Prostate gland (tissue), 2 donors: ENCODE data around the gene JMJD4. TPM values are rescaled to one million over a fixed set of nuclear protein-coding genes. Genes with fewer than 3 reads are reported as not detected.

Source experiments
- DNase-seq: peaks from one replicate; pipeline ENCODE4 v3.0.0-alpha.2; 2019; ENCODE audit warnings: low spot score
- H3K27ac ChIP-seq, 2 donors: fragments of 200-600 bp; sonication (generic); 2 replicates each; pipeline ENCODE4 v1.5.1; 2017 to 2019
- H3K27me3 ChIP-seq: fragments of 200-600 bp; sonication (generic); replicated peaks from 2 replicates; pipeline ENCODE4 v1.5.1; 2019; ENCODE audit not compliant: insufficient read depth
- H3K36me3 ChIP-seq, 2 donors: fragments of 200-600 bp; sonication (generic); 1 replicate in 1 of 2; 2 replicates in 1 of 2; pipeline versions ENCODE4 v1.5.1 to v1.8.1; 2017 to 2019
- H3K4me1 ChIP-seq: fragments of 200-600 bp; sonication (generic); replicated peaks from 2 replicates; pipeline ENCODE4 v1.5.1; 2019
- H3K4me3 ChIP-seq, 2 donors: fragments of 200-600 bp; sonication (generic); 2 replicates each; pipeline ENCODE4 v1.5.1; 2017 to 2019
- H3K9me3 ChIP-seq: fragments of 200-600 bp; sonication (generic); 2 replicates; pipeline ENCODE4 v1.5.1; 2017
- POLR2A ChIP-seq: fragments of 450-650 bp; IDR thresholded peaks from one replicate; pipeline ENCODE4 v1.6.1; 2016; ENCODE audit warnings: antibody characterized with exemption, mild to moderate bottlenecking
- POLR2AphosphoS5 ChIP-seq: sonication (generic); formaldehyde crosslinking; IDR thresholded peaks from one replicate; pipeline ENCODE4 v1.6.1; 2017; ENCODE audit warnings: antibody characterized with exemption
- WGBS: methylation state at CpG from one replicate; pipeline ENCODE4 v1.1.5; 2018; 5-methylcytosine and 5-hydroxymethylcytosine counted together
- intact Hi-C: fragments of 100-400 bp; cut with DNase I; formaldehyde crosslinking; loops from one replicate; pipeline ENCODE4 v1.14.2; 2022
- total RNA-seq, 2 donors: library from RNA; depleted of rRNA; stranded (reverse); fragments of >200 nt; gene quantifications; one replicate each; pipeline ENCODE4 v1.1.0, GENCODE V29; 2016
- TF ChIP-seq, protein P1 (sequence below), 4 experiments: fragments of 200-600 bp in 2 of 4; fragments of 450-650 bp in 2 of 4; sonication (generic) in 2 of 4; IDR thresholded peaks; 1 replicate in 3 of 4; 2 replicates in 1 of 4; pipeline ENCODE4 v1.5.1; 2016 to 2019; ENCODE audit warnings: antibody characterized with exemption in 4 of 4, mild to moderate bottlenecking in 2 of 4, moderate library complexity in 2 of 4

Gene JMJD4
- total RNA-seq, 2 donors from 2014 or later, result 29.8 to 38.3 TPM

DNA sequence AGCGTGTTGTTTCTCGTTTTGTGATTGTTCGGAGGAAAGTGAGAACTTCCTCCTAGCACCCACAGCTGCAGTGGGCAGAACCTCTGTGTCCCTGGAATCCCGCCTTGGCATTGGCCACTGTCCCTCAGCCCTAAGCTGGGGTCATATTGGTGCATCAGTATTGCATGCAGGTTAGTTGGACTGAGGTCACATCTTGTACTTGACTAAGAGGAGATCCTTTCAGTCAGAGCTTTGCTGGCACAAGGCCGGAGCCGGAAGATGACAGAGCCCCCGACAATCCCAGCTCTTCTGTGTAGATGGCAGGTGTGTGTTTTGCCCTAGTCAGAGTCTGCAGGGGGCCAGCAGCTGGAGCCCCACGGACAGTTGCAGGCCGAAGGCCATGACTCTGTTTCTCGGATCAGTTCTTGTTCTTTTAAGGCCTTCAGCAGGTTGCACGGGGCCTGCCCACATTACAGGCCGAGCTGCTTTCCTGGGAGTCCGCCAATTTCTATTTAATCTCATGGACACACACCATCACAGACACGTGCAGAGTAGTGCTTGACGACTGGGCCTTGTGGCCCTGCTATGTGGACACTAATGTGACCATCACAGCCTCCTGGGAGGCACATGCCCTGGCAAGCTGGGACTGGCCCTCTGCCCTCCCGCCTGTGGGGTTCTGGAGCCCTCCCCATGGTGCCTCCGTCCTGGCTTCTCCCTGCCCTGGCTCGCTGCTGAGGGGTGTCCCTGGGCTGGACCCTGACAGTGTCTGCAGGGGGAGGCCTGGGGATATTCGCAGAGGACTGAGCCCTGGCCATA, 15.0 kb upstream of the JMJD4 start:
- intact Hi-C loops, result no loop called here
- no peak for DNase-seq
- WGBS, result 64% methylated on average over 17 of the region's 19 CpGs
- Histone ChIP-seq H3K4me1 (no peaks in the 10 kb centered on the region), H3K9me3 (no peaks in the 10 kb centered on the region), H3K27me3 (no peaks in the 10 kb centered on the region), H3K4me3 (no peak overlapping the region), H3K27ac (no peak overlapping the region), H3K36me3 (peaks cover 0 to 5% of the 10 kb centered on the region in 2 donors)
- TF ChIP-seq POLR2AphosphoS5, result no peak
- no peak for TF ChIP-seq POLR2A
- TF ChIP-seq, protein P1, sequence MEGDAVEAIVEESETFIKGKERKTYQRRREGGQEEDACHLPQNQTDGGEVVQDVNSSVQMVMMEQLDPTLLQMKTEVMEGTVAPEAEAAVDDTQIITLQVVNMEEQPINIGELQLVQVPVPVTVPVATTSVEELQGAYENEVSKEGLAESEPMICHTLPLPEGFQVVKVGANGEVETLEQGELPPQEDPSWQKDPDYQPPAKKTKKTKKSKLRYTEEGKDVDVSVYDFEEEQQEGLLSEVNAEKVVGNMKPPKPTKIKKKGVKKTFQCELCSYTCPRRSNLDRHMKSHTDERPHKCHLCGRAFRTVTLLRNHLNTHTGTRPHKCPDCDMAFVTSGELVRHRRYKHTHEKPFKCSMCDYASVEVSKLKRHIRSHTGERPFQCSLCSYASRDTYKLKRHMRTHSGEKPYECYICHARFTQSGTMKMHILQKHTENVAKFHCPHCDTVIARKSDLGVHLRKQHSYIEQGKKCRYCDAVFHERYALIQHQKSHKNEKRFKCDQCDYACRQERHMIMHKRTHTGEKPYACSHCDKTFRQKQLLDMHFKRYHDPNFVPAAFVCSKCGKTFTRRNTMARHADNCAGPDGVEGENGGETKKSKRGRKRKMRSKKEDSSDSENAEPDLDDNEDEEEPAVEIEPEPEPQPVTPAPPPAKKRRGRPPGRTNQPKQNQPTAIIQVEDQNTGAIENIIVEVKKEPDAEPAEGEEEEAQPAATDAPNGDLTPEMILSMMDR (IDR thresholded peaks at IDR 0.05), result no peak

DNA sequence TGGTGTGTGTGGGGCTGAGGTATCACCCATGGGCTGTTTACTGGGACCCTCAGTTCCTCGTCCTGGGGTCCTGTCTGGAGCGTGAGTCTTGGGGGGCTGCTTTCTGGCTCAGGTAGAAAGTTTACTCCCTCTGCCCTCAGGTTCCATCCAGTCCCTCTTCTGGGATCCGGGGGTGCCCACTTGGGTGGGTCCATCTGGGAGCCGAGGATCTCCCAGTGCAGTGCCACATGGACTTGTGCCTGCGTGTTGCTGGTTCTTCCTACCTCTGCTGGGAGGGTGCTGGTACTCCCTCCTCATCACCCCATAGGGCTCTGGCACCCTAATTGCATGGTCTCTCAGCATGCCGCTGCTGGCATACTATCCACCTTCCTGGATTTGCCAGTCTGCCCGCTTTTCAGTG, 14.1 kb upstream of the JMJD4 start:
- Histone ChIP-seq H3K4me3 (no peak overlapping the region), H3K4me1 (peaks cover 4% of the 10 kb centered on the region), H3K9me3 (no peaks in the 10 kb centered on the region), H3K36me3 (peaks cover 0 to 5% of the 10 kb centered on the region in 2 donors), H3K27me3 (no peaks in the 10 kb centered on the region), H3K27ac (no peak overlapping the region)
- 75% methylated on average over 7 of the region's 7 CpGs for WGBS
- TF ChIP-seq, protein P1 (IDR thresholded peaks at IDR 0.05), result no peak
- no peak for TF ChIP-seq POLR2AphosphoS5
- no peak for TF ChIP-seq POLR2A
- intact Hi-C loops, result no loop called here
- no peak for DNase-seq

DNA sequence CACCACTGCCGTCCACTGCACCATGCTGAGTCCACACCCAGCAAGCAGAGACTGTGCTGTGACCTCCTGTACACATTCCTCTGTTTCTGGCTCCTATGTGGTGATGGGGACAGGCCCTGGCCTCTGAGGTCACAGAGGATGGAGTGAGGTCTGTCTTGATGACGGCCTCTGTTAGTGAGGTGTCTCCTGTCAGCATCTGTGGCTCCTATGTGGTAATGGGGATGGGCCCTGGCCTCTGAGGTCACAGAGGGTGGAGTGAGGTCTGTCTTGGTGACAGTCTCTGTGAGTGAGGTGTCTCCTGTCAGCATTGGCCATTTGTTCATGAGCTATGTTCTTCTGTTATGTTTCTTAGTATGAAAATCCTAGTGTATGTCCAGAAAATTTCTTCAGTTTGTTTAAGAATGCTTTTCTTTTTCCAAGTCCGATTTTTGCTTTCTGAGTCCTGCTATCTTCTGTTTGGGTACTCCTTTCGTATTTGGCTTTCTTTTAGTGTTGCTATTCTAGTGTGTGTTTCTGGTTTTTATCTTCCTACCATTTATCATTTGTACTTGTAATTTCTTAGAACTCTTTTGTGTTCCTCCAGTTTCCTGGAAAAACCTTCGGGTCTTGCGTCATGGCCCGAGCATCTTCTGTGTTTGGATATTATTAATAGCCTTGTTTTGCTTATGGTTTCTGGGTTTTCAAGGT, 13.5 kb upstream of the JMJD4 start:
- H3K9me3 ChIP-seq, result no peaks in the 10 kb centered on the region
- intact Hi-C loops, result no loop called here
- H3K27me3 ChIP-seq, result no peaks in the 10 kb centered on the region
- 68% methylated on average over 7 of the region's 7 CpGs for WGBS
- H3K4me1 ChIP-seq, result peaks cover 4% of the 10 kb centered on the region
- TF ChIP-seq, protein P1 (IDR thresholded peaks at IDR 0.05), result no peak
- TF ChIP-seq POLR2A (no peak), POLR2AphosphoS5 (no peak)
- peaks cover 0 to 5% of the 10 kb centered on the region in 2 donors for H3K36me3 ChIP-seq
- DNase-seq, result no peak
- no peak overlapping the region for H3K27ac ChIP-seq
- H3K4me3 ChIP-seq, result no peak overlapping the region

DNA sequence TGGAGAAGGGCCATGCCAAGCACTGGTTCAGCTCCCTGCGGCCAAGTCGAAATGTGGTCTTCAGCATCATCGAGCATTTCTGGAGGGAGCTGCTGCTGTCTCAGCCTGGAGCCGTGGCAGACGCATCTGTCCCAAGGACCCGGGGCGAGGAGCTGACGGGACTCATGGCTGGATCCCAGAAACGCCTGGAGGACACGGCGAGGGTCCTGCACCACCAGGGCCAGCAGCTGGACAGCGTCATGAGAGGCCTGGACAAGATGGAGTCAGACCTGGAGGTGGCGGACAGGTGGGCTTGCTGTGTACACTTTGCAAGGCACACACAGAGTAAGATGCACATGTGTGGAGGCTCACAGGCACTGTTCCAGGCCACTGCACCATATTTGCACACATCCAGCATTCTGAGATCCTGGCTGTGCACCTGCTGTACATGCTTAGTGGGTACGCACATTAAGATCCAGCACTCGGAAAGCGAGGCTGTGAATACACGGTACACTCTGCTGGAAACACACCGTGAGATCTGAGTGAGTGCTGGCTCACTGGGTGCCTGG, 12.9 kb upstream of the JMJD4 start:
- H3K27me3 ChIP-seq, result no peaks in the 10 kb centered on the region
- peaks cover 0 to 5% of the 10 kb centered on the region in 2 donors for H3K36me3 ChIP-seq
- DNase-seq, result no peak
- no peak overlapping the region for H3K4me3 ChIP-seq
- peaks cover 4% of the 10 kb centered on the region for H3K4me1 ChIP-seq
- TF ChIP-seq POLR2A (no peak), POLR2AphosphoS5 (no peak)
- TF ChIP-seq, protein P1 (IDR thresholded peaks at IDR 0.05), result no peak
- intact Hi-C loops, result no loop called here
- no peaks in the 10 kb centered on the region for H3K9me3 ChIP-seq
- 91% methylated on average over 18 of the region's 18 CpGs for WGBS
- no peak overlapping the region for H3K27ac ChIP-seq
